IMR-90 (cell line): Measurements from ENCODE around the gene HYOU1. TPM values are rescaled to one million over a fixed set of nuclear protein-coding genes. Genes with fewer than 3 reads are reported as not detected.
A peak's percentile ranks its signal among the peaks of the same experiment; 100 is the strongest.

Experiments used
- ATAC-seq: fragments of 200-7000 bp; cut with Tn5 transposase; 2 replicates; pipeline ENCODE4 v1.9.1; 2020; ENCODE audit warnings: low read depth, mild to moderate bottlenecking, moderate library complexity
- BruUV-seq: library from RNA; stranded (reverse); fragments of 400-500 nt; replicated peaks from 2 replicates; lab custom pipeline; 2021; lab: Mats Ljungman, UMichigan
- CTCF ChIA-PET: fragments of 300-600 bp; formaldehyde crosslinking; extraction: SDS; loops from one replicate; lab custom pipeline; 2021; ENCODE audit warnings: antibody characterized with exemption; lab: Yijun Ruan, JAX
- POLR2A ChIA-PET: fragments of 300-600 bp; sonication (Branson Sonifier 250); formaldehyde crosslinking; loops from one replicate; lab custom pipeline; 2022; ENCODE audit warnings: antibody characterized with exemption; ENCODE audit not compliant: unreplicated experiment; lab: Charles Lee
- DNase-seq: peaks from one replicate; pipeline ENCODE4 v3.0.0; 2013
- H2AFZ ChIP-seq: replicated peaks from 2 replicates; pipeline ENCODE3; 2013; ENCODE audit warnings: low read length, mild to moderate bottlenecking; ENCODE audit not compliant: poor library complexity
- H2AK5ac ChIP-seq: 2 replicates; pipeline ENCODE4 v1.6.1; 2013; ENCODE audit warnings: low read depth, low read length, inconsistent platforms
- H2AK9ac ChIP-seq: replicated peaks from 2 replicates; pipeline ENCODE3; 2013; ENCODE audit warnings: mild to moderate bottlenecking, low read depth, low read length, moderate library complexity; ENCODE audit not compliant: poor library complexity
- H2BK120ac ChIP-seq: 2 replicates; pipeline ENCODE4 v1.6.1; 2013; ENCODE audit warnings: low read depth, low read length, inconsistent platforms
- H2BK15ac ChIP-seq: 3 replicates; pipeline ENCODE4 v1.6.1; 2013; ENCODE audit warnings: low read depth, low read length, inconsistent platforms
- H2BK20ac ChIP-seq: 2 replicates; pipeline ENCODE4 v1.6.1; 2013; ENCODE audit warnings: low read depth, mild to moderate bottlenecking, inconsistent platforms, low read length, moderate library complexity
- H2BK5ac ChIP-seq: 2 replicates; pipeline ENCODE4 v1.6.1; 2013; ENCODE audit warnings: mild to moderate bottlenecking, low read depth, low read length, inconsistent platforms; ENCODE audit not compliant: poor library complexity, severe bottlenecking
- H3K14ac ChIP-seq: replicated peaks from 2 replicates; pipeline ENCODE4 v1.6.1; 2013; ENCODE audit warnings: low read depth, low read length, inconsistent platforms
- H3K18ac ChIP-seq: 2 replicates; pipeline ENCODE4 v1.6.1; 2013; ENCODE audit warnings: low read depth, low read length, control low read depth
- H3K23ac ChIP-seq: 2 replicates; pipeline ENCODE4 v1.6.1; 2013; ENCODE audit warnings: low read depth, low read length, inconsistent platforms
- H3K27ac ChIP-seq: 2 replicates; pipeline ENCODE4 v1.5.1; 2013; ENCODE audit warnings: mild to moderate bottlenecking, control low read depth, low read length; ENCODE audit not compliant: insufficient read depth
- H3K27me3 ChIP-seq: 2 replicates; pipeline ENCODE4 v1.6.1; 2013; ENCODE audit warnings: low read length; ENCODE audit not compliant: control insufficient read depth, insufficient read depth
- H3K36me3 ChIP-seq: 2 replicates; pipeline ENCODE4 v1.6.1; 2013; ENCODE audit warnings: low read length, mixed read lengths; ENCODE audit not compliant: control insufficient read depth, insufficient read depth
- H3K4ac ChIP-seq: 2 replicates; pipeline ENCODE4 v1.6.1; 2013; ENCODE audit warnings: low read depth, low read length, inconsistent platforms
- H3K4me1 ChIP-seq: 2 replicates; pipeline ENCODE4 v1.6.1; 2013; ENCODE audit warnings: low read length, mixed read lengths; ENCODE audit not compliant: control insufficient read depth, insufficient read depth
- H3K4me2 ChIP-seq: 2 replicates; pipeline ENCODE4 v1.6.1; 2013; ENCODE audit warnings: low read depth, mild to moderate bottlenecking, control low read depth, low read length, moderate library complexity
- H3K4me3 ChIP-seq: 2 replicates; pipeline ENCODE4 v1.5.1; 2013; ENCODE audit warnings: low read depth, mild to moderate bottlenecking, control low read depth, low read length, moderate library complexity; ENCODE audit not compliant: insufficient read depth
- H3K56ac ChIP-seq: 2 replicates; pipeline ENCODE4 v1.6.1; 2013; ENCODE audit warnings: low read length, inconsistent platforms; ENCODE audit not compliant: insufficient read depth; ENCODE audit errors: extremely low read depth
- H3K79me1 ChIP-seq, 2 experiments: 2 replicates each; pipeline ENCODE4 v1.6.1; 2013; ENCODE audit warnings: low read length in 2 of 2, inconsistent platforms in 1 of 2, low read depth in 1 of 2
- H3K9ac ChIP-seq: 2 replicates; pipeline ENCODE4 v1.6.1; 2013; ENCODE audit warnings: low read depth, low read length, control low read depth
- H3K9me1 ChIP-seq: 2 replicates; pipeline ENCODE4 v1.6.1; 2013; ENCODE audit warnings: low read length, inconsistent platforms; ENCODE audit not compliant: insufficient read depth
- H3K9me3 ChIP-seq: 2 replicates; pipeline ENCODE4 v1.6.1; 2013; ENCODE audit warnings: low read length; ENCODE audit not compliant: control insufficient read depth, insufficient read depth
- H4K20me1 ChIP-seq: 2 replicates; pipeline ENCODE4 v1.6.1; 2013; ENCODE audit warnings: low read length, inconsistent platforms; ENCODE audit not compliant: insufficient read depth
- H4K5ac ChIP-seq: 2 replicates; pipeline ENCODE4 v1.6.1; 2013; ENCODE audit warnings: mild to moderate bottlenecking, low read depth, low read length, control low read depth
- H4K8ac ChIP-seq, 2 experiments: 2 replicates each; pipeline ENCODE4 v1.6.1; 2013; ENCODE audit warnings: low read depth in 2 of 2, low read length in 2 of 2, control low read depth in 1 of 2, inconsistent platforms in 1 of 2
- H4K91ac ChIP-seq: 2 replicates; pipeline ENCODE4 v1.6.1; 2013; ENCODE audit warnings: low read depth, low read length, inconsistent platforms; ENCODE audit not compliant: insufficient read depth
- CHD1 ChIP-seq: IDR thresholded peaks from 2 replicates; pipeline ENCODE4 v1.6.1; 2012; ENCODE audit warnings: low read depth, low read length, improper control_type of control experiment
- FOS ChIP-seq: fragments of 150-350 bp; IDR thresholded peaks from 2 replicates; pipeline ENCODE4 v1.6.1; 2016; ENCODE audit warnings: low read depth, low read length
- NFE2L2 ChIP-seq: fragments of 150-350 bp; IDR thresholded peaks from 2 replicates; pipeline ENCODE4 v1.6.1; 2016; ENCODE audit warnings: low read depth, mild to moderate bottlenecking, low read length
- WGBS, 2 experiments: methylation state at CpG; one replicate each; pipeline versions ENCODE4 v1.1.5 to v1.1.7; 2013; ENCODE audit warnings: missing lambda C conversion rate in 2 of 2; ENCODE audit not compliant: insufficient read length in 1 of 2; ENCODE audit errors: extremely low coverage in 2 of 2; 5-methylcytosine and 5-hydroxymethylcytosine counted together
- dilution Hi-C: fragments of 300-500 bp; cut with HindIII; formaldehyde crosslinking; loops from one replicate; pipeline ENCODE4 v1.14.3; 2018; ENCODE audit warnings: low sequenced_read_pairs; ENCODE audit not compliant: unreplicated experiment
- in situ Hi-C: fragments of 300-500 bp; cut with MboI; formaldehyde crosslinking; loops from 3 replicates; pipeline ENCODE4 v1.14.3; 2019; ENCODE audit warnings: low sequenced_read_pairs, inconsistent platforms, mixed read lengths
- intact Hi-C: fragments of 100-400 bp; cut with micrococcal nuclease; formaldehyde crosslinking; loops from 2 replicates; pipeline ENCODE4 v1.10.0; 2022
- polyA plus RNA-seq, 3 experiments: library from polyadenylated mRNA; depleted of rRNA; stranded (reverse); fragments of >200 nt; gene quantifications; 2 replicates each; pipeline ENCODE4 v1.2.3, GENCODE V29; 2012; ENCODE audit warnings: low replicate concordance in 1 of 3
- total RNA-seq: library from RNA; depleted of rRNA; stranded (reverse); fragments of >200 nt; gene quantifications from 2 replicates; pipeline ENCODE4 v1.2.3, GENCODE V29; 2012
- TF ChIP-seq, protein P1 (sequence below): fragments of 150-350 bp; IDR thresholded peaks from 2 replicates; pipeline ENCODE4 v1.6.1; 2017; ENCODE audit warnings: mild to moderate bottlenecking, antibody characterized with exemption, low read length, low read depth
- TF ChIP-seq, protein P2 (sequence below): conservative IDR thresholded peaks from 2 replicates; pipeline ENCODE4 v1.5.1; 2012; ENCODE audit warnings: mild to moderate bottlenecking, low read depth, low read length, improper control_type of control experiment

HYOU1 gene
- total and polyA plus RNA-seq, 2 of the 4 experiments (the other 2 are of a cell fraction): 117 to 181 TPM

DNA sequence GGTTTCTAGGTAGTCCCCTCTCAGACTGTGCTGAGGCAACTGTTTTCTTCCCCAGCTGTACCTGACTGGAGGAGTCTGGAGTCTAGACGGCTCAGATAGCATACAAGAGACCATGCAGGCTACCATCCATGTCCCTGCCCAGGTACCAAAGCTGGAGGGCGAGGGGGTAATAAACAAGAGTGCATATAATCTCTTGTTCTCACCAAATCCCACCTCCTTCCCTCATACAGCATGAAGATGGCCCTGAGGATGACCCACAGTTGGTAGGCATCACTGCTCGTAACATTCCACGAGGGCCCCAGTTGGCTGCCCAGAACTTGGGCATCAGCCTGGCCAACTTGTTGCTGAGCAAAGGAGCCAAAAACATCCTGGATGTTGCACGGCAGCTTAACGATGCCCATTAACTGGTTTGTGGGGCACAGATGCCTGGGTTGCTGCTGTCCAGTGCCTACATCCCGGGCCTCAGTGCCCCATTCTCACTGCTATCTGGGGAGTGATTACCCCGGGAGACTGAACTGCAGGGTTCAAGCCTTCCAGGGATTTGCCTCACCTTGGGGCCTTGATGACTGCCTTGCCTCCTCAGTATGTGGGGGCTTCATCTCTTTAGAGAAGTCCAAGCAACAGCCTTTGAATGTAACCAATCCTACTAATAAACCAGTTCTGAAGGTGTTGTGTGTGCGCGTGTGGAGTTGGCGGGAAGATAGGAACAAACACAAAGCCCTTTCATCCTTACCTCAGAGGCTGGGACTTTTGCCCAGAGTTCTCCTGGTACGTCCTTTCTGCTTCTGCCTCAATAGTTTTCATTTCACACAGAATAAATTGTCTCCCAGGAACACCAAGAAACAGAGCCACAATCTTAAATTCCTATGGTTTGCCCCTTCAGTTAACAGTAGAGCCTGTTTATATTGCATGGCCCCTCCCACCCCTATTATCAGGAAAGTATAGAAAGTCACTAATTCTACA, 36.2 kb upstream of the HYOU1 start:
- CTCF ChIA-PET: no interaction called here
- peak overlapping the region; percentile 43 for H3K27ac ChIP-seq

More for the DNA sequence above, 36.2 kb upstream of the HYOU1 start:
- Histone ChIP-seq H2AK9ac (peak overlapping the region; percentile 83), H3K18ac (no peak overlapping the region), H2BK20ac (no peak overlapping the region), H3K9me3 (no peaks in the 10 kb centered on the region), H3K36me3 (peaks cover 30% of the 10 kb centered on the region), H3K4ac (peak overlapping the region; percentile 66), H3K23ac (peak overlapping the region; percentile 88), H2AK5ac (0 out of 2 replicates have a peak overlapping the region, but pooled peaks have one; percentile 17), H3K56ac (peak overlapping the region; percentile 8; the same call in 1 of the 2 replicates), H2BK5ac (peak overlapping the region; percentile 9), H3K4me1 (peaks cover 14% of the 10 kb centered on the region), H4K8ac (peak overlapping the region in 1 of 2 experiments; percentile 33; a peak in 1 of 4 replicates), H2BK15ac (no peak overlapping the region), H4K5ac (no peak overlapping the region), H3K9ac (peak overlapping the region; percentile 89), H4K20me1 (peaks cover 25% of the 10 kb centered on the region), H3K79me1 (peaks cover 7 to 47% of the 10 kb centered on the region in 2 experiments; a peak in 3 of 4 replicates), H3K14ac (peak overlapping the region; percentile 53), H3K4me3 (peak overlapping the region; percentile 57), H3K9me1 (peaks cover 10% of the 10 kb centered on the region; the same call in 1 of the 2 replicates), H3K4me2 (peak overlapping the region; percentile 94), H4K91ac (no peak overlapping the region), H3K27me3 (no peaks in the 10 kb centered on the region), H2AFZ (no peak overlapping the region), H2BK120ac (no peak overlapping the region)
- ATAC-seq: no peak
- intact Hi-C loops: loop anchor here (2.0 kb wide), 1 partner anchor 230 kb away; no protein-coding TSS in a partner anchor
- in situ Hi-C loops: no loop called here
- TF ChIP-seq, protein P1, sequence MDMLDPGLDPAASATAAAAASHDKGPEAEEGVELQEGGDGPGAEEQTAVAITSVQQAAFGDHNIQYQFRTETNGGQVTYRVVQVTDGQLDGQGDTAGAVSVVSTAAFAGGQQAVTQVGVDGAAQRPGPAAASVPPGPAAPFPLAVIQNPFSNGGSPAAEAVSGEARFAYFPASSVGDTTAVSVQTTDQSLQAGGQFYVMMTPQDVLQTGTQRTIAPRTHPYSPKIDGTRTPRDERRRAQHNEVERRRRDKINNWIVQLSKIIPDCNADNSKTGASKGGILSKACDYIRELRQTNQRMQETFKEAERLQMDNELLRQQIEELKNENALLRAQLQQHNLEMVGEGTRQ: no peak
- TF ChIP-seq NFE2L2 (no peak), FOS (no peak), CHD1 (no peak)
- TF ChIP-seq, protein P2, sequence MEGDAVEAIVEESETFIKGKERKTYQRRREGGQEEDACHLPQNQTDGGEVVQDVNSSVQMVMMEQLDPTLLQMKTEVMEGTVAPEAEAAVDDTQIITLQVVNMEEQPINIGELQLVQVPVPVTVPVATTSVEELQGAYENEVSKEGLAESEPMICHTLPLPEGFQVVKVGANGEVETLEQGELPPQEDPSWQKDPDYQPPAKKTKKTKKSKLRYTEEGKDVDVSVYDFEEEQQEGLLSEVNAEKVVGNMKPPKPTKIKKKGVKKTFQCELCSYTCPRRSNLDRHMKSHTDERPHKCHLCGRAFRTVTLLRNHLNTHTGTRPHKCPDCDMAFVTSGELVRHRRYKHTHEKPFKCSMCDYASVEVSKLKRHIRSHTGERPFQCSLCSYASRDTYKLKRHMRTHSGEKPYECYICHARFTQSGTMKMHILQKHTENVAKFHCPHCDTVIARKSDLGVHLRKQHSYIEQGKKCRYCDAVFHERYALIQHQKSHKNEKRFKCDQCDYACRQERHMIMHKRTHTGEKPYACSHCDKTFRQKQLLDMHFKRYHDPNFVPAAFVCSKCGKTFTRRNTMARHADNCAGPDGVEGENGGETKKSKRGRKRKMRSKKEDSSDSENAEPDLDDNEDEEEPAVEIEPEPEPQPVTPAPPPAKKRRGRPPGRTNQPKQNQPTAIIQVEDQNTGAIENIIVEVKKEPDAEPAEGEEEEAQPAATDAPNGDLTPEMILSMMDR: no peak
- POLR2A ChIA-PET: interaction anchor here (0.6 to 0.7 kb wide), 3 partner anchors 8 to 1225 kb away, joined by 3 to 10 read pairs (median 4); no protein-coding TSS in a partner anchor
- peak; percentile 42 for DNase-seq
- no TSS peak for BruUV-seq
- dilution Hi-C loops: no loop called here
- WGBS, 2 experiments: no CpG with 5 or more reads among the region's 12 CpGs
